Endothelial cell of umbilical vein (primary cell): Measurements from ENCODE around the gene DCDC1. TPM values are rescaled to one million over a fixed set of nuclear protein-coding genes. Genes with fewer than 3 reads are reported as not detected.

Experiments
- BruUV-seq: library from RNA; stranded (reverse); fragments of 400-500 nt; replicated peaks from 2 replicates; lab custom pipeline; 2021; lab: Mats Ljungman, UMichigan
- CTCF ChIA-PET: fragments of 300-600, 350-600 bp; sonication (Branson Sonifier 250); formaldehyde crosslinking; loops from one replicate; lab custom pipeline; 2021; ENCODE audit warnings: antibody characterized with exemption, inconsistent platforms; lab: Charles Lee
- POLR2A ChIA-PET: fragments of 300-600, 350-600 bp; sonication (Branson Sonifier 250); formaldehyde crosslinking; loops from one replicate; lab custom pipeline; 2021; ENCODE audit warnings: antibody characterized with exemption, inconsistent platforms; lab: Charles Lee
- DNase-seq: peaks from one replicate; pipeline ENCODE4 v3.0.0-alpha.2; 2011; ENCODE audit warnings: low read depth, low spot score
- FAIRE-seq: peaks from 2 replicates; lab custom pipeline; 2011; peaks lifted over from hg19 to GRCh38; lab: Jason Lieb, UNC
- H2AFZ ChIP-seq: 2 replicates; pipeline ENCODE4 v1.6.0; 2012; ENCODE audit warnings: low read depth, low read length, control low read depth, inconsistent platforms
- H3K27ac ChIP-seq: 2 replicates; pipeline ENCODE4 v1.5.1; 2011; ENCODE audit warnings: low read depth, mild to moderate bottlenecking, control low read depth, low read length, moderate library complexity; ENCODE audit not compliant: insufficient read depth
- H3K27me3 ChIP-seq, 2 experiments: 2 replicates each; pipeline versions ENCODE4 v1.6.0 to v1.6.1; 2011; ENCODE audit warnings: low read length in 2 of 2, mixed read lengths in 1 of 2; ENCODE audit not compliant: control insufficient read depth in 2 of 2, insufficient read depth in 2 of 2
- H3K36me3 ChIP-seq, 2 experiments: 2 replicates in 1 of 2; 3 replicates in 1 of 2; pipeline ENCODE4 v1.5.1; 2011; ENCODE audit warnings: low read length in 2 of 2, mild to moderate bottlenecking in 1 of 2, moderate library complexity in 1 of 2; ENCODE audit not compliant: control insufficient read depth in 2 of 2, insufficient read depth in 2 of 2; ENCODE audit errors: extremely low read depth in 1 of 2
- H3K4me1 ChIP-seq: 3 replicates; pipeline ENCODE4 v1.5.1; 2011; ENCODE audit warnings: mild to moderate bottlenecking, low read length; ENCODE audit not compliant: control insufficient read depth, insufficient read depth; ENCODE audit errors: extremely low read depth
- H3K4me2 ChIP-seq: 2 replicates; pipeline ENCODE4 v1.6.1; 2011; ENCODE audit warnings: low read length, control low read depth, mixed read lengths; ENCODE audit not compliant: insufficient read depth
- H3K4me3 ChIP-seq, 3 experiments: fragments of 200-600 bp in 1 of 3; sonication (generic), shearing (Covaris generic) in 1 of 3; replicated peaks in 1 of 3; 2 replicates each; pipeline ENCODE4 v1.5.1; 2011 to 2016; ENCODE audit warnings: control low read depth in 3 of 3, low read length in 3 of 3, mild to moderate bottlenecking in 2 of 3, inconsistent platforms in 1 of 3, low read depth in 1 of 3, moderate library complexity in 1 of 3; ENCODE audit not compliant: insufficient read depth in 1 of 3
- H3K79me2 ChIP-seq: 2 replicates; pipeline ENCODE4 v1.6.0; 2012; ENCODE audit warnings: low read length, inconsistent platforms; ENCODE audit not compliant: control insufficient read depth, insufficient read depth
- H3K9ac ChIP-seq: replicated peaks from 2 replicates; pipeline ENCODE3; 2011; ENCODE audit warnings: low read length, control low read depth; ENCODE audit not compliant: insufficient read depth; ENCODE audit errors: extremely low read depth
- H3K9me1 ChIP-seq: replicated peaks from 3 replicates; pipeline ENCODE4 v1.6.0; 2011; ENCODE audit warnings: mild to moderate bottlenecking, low read length; ENCODE audit not compliant: control insufficient read depth, insufficient read depth; ENCODE audit errors: extremely low read depth
- H3K9me3 ChIP-seq: replicated peaks from 2 replicates; pipeline ENCODE4 v1.5.1; 2012; ENCODE audit warnings: low read length, inconsistent platforms; ENCODE audit not compliant: control insufficient read depth, insufficient read depth
- H4K20me1 ChIP-seq: replicated peaks from 2 replicates; pipeline ENCODE3; 2011; ENCODE audit warnings: mild to moderate bottlenecking, low read length; ENCODE audit not compliant: control insufficient read depth, insufficient read depth; ENCODE audit errors: extremely low read depth
- EZH2 ChIP-seq: IDR thresholded peaks from 2 replicates; pipeline ENCODE4 v1.6.1; 2012; ENCODE audit warnings: borderline replicate concordance, low read depth, mild to moderate bottlenecking, moderate library complexity, low read length, inconsistent platforms; ENCODE audit not compliant: severe bottlenecking
- FOS ChIP-seq: IDR thresholded peaks from 2 replicates; pipeline ENCODE4 v1.6.1; 2011; ENCODE audit warnings: mild to moderate bottlenecking, low read length, moderate library complexity, borderline replicate concordance; ENCODE audit not compliant: insufficient read depth
- GATA2 ChIP-seq: IDR thresholded peaks from 2 replicates; pipeline ENCODE4 v1.7.0; 2011; ENCODE audit warnings: low read depth, mild to moderate bottlenecking, moderate library complexity, mixed read lengths, low read length; ENCODE audit not compliant: insufficient read length, insufficient read depth
- JUN ChIP-seq: IDR thresholded peaks from 2 replicates; pipeline ENCODE4 v1.6.1; 2011; ENCODE audit warnings: borderline replicate concordance, low read depth; ENCODE audit not compliant: insufficient read length, insufficient read depth
- MYC ChIP-seq: IDR thresholded peaks from one replicate; pipeline ENCODE4 v1.6.1; 2011; ENCODE audit warnings: mild to moderate bottlenecking, low read depth, low read length
- POLR2A ChIP-seq: IDR thresholded peaks from 2 replicates; pipeline ENCODE4 v1.6.1; 2012; ENCODE audit warnings: low read depth, mild to moderate bottlenecking, control low read depth, low read length
- POLR2AphosphoS5 ChIP-seq: IDR thresholded peaks from 2 replicates; pipeline ENCODE4 v1.6.1; 2012; ENCODE audit warnings: low read depth, mild to moderate bottlenecking, control low read depth, low read length, moderate library complexity; ENCODE audit not compliant: insufficient read depth
- dilution Hi-C: fragments of 300-500 bp; cut with MboI; formaldehyde crosslinking; loops from one replicate; pipeline ENCODE4 v1.15.0; 2019; ENCODE audit warnings: low sequenced_read_pairs; ENCODE audit not compliant: extremely low pct_ligation_motif_present
- intact Hi-C: fragments of 100-400 bp; cut with micrococcal nuclease; formaldehyde crosslinking; loops from one replicate; pipeline ENCODE4 v1.10.0; 2022
- polyA plus RNA-seq, 4 experiments: library from polyadenylated mRNA; depleted of rRNA in 3 of 4; stranded (reverse) in 3 of 4; unstranded in 1 of 4; fragments of >200 nt; gene quantifications; 2 replicates each; pipeline versions ENCODE4 v1.2.1 to v1.2.3, GENCODE V29; 2011 to 2012; ENCODE audit warnings: missing spikeins in 1 of 4
- total RNA-seq: library from RNA; stranded (reverse); gene quantifications from 2 replicates; pipeline ENCODE4 v1.2.3, GENCODE V29; 2021
- TF ChIP-seq, protein P1 (sequence below): IDR thresholded peaks from 2 replicates; pipeline ENCODE4 v1.6.1; 2011; ENCODE audit not compliant: insufficient read depth, insufficient read length
- TF ChIP-seq, protein P2 (sequence below), 2 donors: IDR thresholded peaks; 1 replicate in 1 of 2; 2 replicates in 1 of 2; pipeline ENCODE4 v1.5.1; 2011; ENCODE audit warnings: low read length in 2 of 2, mild to moderate bottlenecking in 2 of 2, moderate library complexity in 2 of 2, control low read depth in 1 of 2, inconsistent platforms in 1 of 2, low read depth in 1 of 2; ENCODE audit not compliant: insufficient read depth in 1 of 2; ENCODE audit errors: extremely low read depth in 1 of 2

Gene DCDC1
- total and polyA plus RNA-seq, 2 donors (not counting 3 experiments of a cell fraction or from before 2014, with no cell fraction given), result 0.04 TPM; not detected in 1

DNA sequence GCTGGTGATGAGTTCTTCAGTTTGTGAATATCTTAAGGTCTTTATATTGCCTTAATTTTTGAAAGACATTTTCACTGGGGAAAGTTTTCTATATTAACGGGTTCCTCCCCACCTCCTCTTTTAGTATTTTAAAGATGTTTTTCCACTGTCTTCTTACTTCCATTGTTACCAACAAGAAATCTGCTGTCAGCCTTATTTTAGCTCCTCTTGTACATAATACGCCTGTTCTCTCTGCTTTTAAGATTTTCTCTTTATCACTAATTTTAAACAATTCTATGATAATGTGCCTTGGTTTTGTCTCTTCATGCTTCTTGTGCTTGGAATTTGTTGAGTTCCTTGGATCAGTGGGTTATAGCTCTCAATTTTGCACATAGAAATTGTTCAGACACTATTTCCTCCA lies 280.4 kb downstream of the DCDC1 start:
- Histone ChIP-seq H3K27ac (no peak overlapping the region), H4K20me1 (no peaks in the 10 kb centered on the region), H3K9me3 (no peaks in the 10 kb centered on the region), H3K79me2 (no peaks in the 10 kb centered on the region), H2AFZ (no peak overlapping the region), H3K27me3 (no peaks in the 10 kb centered on the region), H3K4me1 (no peaks in the 10 kb centered on the region), H3K9ac (no peak overlapping the region), H3K4me2 (no peak overlapping the region), H3K9me1 (no peaks in the 10 kb centered on the region), H3K4me3 (no peak overlapping the region), H3K36me3 (no peaks in the 10 kb centered on the region)
- intact Hi-C loops, result no loop called here
- DNase-seq (no peak), FAIRE-seq (no peak)
- CTCF ChIA-PET, result no interaction called here
- dilution Hi-C loops, result no loop called here
- no TSS peak for BruUV-seq
- POLR2A ChIA-PET, result no interaction called here
- TF ChIP-seq POLR2AphosphoS5 (no peak), EZH2 (no peak), GATA2 (no peak), MYC (no peak), POLR2A (no peak), JUN (no peak), FOS (no peak)
- TF ChIP-seq, protein P1, sequence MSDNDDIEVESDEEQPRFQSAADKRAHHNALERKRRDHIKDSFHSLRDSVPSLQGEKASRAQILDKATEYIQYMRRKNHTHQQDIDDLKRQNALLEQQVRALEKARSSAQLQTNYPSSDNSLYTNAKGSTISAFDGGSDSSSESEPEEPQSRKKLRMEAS, result no peak
- TF ChIP-seq, protein P2, sequence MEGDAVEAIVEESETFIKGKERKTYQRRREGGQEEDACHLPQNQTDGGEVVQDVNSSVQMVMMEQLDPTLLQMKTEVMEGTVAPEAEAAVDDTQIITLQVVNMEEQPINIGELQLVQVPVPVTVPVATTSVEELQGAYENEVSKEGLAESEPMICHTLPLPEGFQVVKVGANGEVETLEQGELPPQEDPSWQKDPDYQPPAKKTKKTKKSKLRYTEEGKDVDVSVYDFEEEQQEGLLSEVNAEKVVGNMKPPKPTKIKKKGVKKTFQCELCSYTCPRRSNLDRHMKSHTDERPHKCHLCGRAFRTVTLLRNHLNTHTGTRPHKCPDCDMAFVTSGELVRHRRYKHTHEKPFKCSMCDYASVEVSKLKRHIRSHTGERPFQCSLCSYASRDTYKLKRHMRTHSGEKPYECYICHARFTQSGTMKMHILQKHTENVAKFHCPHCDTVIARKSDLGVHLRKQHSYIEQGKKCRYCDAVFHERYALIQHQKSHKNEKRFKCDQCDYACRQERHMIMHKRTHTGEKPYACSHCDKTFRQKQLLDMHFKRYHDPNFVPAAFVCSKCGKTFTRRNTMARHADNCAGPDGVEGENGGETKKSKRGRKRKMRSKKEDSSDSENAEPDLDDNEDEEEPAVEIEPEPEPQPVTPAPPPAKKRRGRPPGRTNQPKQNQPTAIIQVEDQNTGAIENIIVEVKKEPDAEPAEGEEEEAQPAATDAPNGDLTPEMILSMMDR (IDR thresholded peaks at IDR 0.05; ENCODE audit: extremely low read depth in 1 of 2, insufficient read depth in 1 of 2, low read depth in 1 of 2, low read length in 2 of 2), result no peak
